GM21360 (cell line): ENCODE results near the gene S100PBP.

Source experiments
- ATAC-seq: cut with Tn5 transposase; IDR thresholded peaks from one replicate; pipeline ENCODE4 v1.9.1; 2021; ENCODE audit warnings: mild to moderate bottlenecking, moderate library complexity; ENCODE audit not compliant: unreplicated experiment

The S100PBP gene

DNA sequence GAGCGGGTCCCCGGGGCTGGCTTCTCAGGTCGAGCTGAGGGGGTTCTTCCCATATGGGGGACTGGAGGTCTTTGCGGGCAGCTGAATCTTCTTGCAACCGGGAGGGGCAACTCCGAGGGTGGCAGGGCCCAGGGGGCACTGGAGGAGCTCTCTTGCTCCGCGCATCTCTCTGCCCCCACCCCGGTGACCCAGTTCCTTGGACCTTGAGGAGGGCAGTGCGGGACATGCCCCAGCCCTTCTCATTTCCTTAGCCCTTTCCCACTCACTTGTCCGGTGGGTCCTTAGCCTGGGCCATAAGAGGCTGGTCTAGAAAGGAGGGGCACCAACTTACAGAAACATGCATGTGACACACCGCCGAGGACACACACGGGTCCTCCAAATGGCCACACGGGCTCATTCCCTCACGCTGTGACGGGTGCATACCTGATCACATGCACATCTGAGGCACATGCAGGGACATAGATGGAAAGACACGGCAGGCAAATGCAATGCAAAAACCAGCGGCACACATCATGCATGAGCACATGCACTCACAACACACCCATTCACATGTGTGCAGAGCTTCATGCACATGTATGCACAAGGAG, 69.5 kb downstream of the S100PBP start:
- ATAC-seq: no peak

DNA sequence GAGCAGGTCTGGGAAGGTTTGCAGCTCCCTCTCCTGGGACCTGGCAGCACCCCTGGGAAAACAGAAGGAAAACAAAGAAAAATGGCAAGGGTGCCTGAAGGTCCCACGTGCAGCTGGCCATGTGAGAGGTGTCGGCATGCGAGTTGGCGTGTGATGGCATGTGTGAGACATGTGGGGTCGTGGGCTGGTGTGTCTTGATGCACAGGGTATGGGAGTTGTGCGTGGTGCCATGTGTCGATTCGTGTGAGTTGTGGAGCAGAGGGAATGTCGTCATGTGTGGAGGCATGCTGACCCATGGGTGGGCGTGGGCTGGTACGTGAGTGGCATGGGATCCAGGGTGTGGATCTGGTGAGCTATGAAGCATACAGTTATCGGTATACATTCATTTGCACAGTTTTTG, 70.2 kb downstream of the S100PBP start:
- no peak for ATAC-seq

DNA sequence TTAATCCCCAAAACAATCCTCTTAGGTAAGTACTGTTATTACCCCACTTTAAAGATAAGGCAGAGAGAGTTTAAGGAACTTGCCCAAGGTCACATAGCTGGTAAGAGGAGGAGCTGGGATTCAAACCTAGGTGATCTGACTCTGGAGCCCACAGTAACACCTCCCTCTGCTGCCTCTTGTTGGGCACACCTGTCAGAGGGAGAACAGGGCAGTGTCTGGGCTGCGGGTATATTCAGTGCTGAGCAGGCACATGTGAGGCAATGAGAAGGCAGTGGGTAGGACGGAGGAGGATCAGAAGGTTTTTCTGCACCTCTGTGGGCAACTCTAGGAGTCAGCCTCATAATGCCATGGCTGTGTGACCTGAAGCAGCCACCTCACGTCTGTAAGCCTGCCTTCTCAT, 70.7 kb downstream of the S100PBP start:
- no peak for ATAC-seq

GRCh38 chr1:32888677-32889420, 71.4 kb downstream of the S100PBP start:
- ATAC-seq: no peak

GRCh38 chr1:32889731-32890278, 72.4 kb downstream of the S100PBP start:
- no peak for ATAC-seq

- no peak for ATAC-seq
Observed at GRCh38 chr1:32890516-32891240, 73.2 kb downstream of the S100PBP start.

DNA sequence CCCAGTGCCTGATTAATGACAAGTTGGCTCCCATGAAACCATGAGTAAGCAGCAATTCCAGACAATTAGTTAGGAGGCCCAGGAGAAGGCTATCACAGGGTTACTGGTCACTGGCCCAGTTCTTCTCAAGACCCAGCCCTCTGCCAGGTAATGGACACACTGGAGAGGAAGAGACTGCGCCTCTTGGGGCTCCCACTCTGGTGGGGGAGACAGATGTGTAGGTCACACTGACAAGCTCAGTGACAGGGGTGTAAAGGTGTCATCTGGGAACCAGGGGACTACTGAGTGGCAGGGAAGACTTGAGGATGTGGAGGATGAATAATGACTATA, 73.8 kb downstream of the S100PBP start:
- ATAC-seq: no peak

GRCh38 chr1:32891630-32892029, 74.2 kb downstream of the S100PBP start:
- no peak for ATAC-seq

DNA sequence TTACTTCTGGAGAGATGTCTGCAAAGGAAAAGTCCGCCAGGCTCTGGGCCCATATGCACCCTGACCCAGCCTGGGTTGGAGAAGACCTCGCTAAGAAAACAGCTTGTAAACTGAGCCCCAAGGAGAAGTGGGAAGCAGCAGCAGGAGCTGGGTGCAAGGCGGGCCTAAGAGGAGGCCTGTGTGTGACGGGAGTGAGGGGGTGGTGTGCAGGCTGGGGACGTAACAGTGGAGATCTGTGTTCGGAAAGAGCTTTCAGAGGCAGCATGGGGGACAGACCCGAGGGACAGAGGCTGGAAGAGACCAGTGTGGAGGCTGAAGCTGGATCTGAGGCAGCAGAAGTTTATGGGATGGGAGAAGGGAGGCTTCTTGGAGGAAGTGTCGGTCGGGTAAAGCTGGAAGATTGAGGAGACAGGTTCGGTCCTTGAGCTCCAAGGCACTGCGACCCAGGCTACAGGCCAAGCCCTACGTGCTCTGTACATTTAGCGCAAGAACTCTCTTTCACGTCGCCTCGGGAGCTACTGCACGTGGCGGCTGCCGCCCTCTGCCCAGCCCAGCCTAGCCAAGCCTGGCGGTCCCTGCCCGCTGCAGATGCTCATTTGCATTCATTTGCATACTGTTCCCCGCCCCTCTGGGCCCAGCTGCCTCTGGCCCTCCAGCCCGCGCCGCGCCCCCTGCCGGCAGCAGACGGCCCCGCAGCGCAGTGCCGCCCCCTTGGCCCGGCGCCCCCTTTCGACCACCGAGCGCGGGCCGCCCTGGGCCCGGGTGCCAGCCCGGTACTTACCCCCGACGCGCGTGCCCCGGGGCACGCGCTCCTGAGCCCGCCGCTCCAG, 75.1 kb downstream of the S100PBP start:
- ATAC-seq: no peak

DNA sequence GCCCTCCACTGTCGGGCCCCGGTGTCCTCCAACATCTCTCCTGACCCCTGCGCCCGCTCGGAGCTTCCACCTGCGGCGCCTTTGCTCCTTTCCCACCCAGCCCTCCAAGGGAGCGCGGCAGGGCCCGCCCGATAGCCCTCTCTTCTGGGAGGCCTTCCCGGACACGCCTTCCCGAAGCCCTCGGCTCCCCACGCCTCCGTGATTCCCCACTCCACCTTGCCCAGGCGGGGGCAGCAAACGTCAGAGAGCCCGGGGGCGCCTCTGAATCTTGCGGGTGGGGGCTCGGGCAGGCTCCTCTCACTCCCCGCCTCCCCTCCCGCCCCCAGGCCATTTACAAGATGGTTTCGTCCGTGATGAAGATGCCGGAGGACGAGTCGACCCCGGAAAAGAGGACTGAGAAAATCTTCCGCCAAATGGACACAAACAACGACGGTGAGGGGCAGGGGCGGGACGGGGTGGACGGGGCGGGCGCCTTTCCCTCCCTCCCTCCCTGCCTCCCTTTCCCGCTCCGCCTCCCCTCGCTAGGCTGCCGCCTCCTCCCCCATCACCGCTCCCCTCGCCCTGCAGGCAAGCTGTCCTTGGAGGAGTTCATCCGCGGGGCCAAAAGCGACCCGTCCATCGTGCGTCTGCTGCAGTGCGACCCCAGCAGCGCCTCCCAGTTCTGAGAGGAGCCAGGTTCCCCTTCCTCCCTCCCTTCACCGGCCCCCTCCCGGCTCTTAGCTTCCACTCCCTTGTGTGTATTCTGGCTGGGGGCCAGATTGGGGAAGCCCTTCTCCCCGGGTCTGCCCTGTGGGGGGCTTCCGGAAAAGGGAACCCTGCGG, 76.0 kb downstream of the S100PBP start:
- no peak for ATAC-seq

GRCh38 chr1:32894019-32894600, 76.7 kb downstream of the S100PBP start:
- no peak for ATAC-seq

GRCh38 chr1:32894681-32895080, 77.2 kb downstream of the S100PBP start:
- no peak for ATAC-seq

DNA sequence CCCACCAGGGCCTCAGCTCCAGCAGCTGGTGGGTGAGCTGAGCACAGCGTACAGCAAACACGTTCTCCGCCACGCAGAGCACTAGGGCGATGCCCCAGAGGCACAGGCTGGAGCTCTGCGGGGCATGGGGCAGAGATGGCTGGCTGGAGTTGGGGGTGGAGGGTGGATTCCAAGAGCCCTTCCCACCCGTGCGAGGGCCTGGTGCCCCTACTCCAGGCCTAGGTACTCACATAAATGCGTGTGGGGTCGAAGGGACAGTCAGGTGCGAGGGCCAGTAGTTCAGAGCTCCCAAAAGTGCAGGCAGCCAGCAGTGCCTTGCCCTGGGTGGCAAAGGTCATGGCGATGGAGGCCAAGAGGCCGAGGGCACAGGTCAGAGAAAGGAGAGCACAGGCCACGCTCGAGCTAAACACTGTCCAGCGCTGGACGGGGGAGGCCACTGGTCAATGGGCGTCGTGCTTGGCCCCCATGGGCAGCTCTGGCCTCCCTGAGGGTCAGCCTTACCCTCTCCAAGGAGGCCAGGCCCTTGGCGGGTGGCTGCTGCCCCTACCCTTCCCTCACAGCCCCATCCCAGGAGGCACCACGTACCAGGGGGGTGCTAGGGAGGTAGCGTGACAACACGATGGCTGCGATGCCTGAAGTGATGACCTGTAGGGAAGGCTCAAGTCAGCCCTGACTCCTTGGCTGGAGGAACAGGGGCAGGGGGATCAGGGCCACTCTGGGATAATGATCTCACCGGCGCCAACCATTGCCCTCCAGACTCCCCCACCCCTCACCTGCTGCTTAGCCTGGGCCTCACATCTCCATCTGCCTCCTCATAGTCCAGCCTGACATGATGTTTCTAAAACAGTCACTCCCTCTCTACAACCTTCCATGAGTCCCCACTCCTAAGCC, 78.1 kb downstream of the S100PBP start:
- no peak for ATAC-seq

DNA sequence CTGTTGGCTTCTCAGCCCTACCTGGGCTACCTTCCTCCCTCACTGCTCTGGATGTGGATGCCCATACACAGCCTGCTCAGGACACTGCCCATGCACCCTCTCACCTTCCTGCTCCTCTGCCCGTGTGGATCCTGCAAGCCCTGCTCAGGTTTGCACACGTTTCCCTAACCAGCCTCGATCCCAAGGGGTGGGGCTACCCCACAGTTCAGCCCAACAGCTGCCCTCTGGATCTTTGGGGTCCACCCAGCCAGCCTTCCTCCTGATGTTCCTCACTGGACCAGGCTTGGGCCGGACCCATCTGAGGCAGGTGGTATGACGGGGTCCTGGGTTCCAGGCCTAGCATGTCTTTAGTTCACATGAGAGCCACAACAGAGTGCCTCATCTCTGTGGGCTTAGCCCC, 79.0 kb downstream of the S100PBP start:
- ATAC-seq: no peak

- no peak for ATAC-seq
Observed at GRCh38 chr1:32897082-32898049, 79.9 kb downstream of the S100PBP start.

DNA sequence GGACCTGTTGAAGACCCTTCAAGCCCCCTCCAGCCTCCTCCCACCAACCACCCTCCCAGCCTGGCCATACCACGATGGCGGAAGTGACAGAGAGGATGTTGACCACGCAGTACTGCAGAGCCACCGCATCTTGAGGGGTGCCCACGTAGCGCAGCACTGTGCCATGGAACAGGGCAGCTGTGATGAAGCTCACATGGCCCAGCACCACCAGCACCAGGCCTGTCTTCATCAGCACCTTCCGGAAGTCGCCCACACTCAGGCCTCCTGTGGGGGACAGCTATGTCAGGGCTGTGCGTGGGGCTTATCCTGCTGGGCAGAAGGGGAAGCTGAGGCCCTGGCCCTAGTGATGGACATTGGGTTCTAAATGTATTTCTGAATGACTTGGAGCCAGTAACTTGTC, 80.6 kb downstream of the S100PBP start:
- ATAC-seq: no peak

DNA sequence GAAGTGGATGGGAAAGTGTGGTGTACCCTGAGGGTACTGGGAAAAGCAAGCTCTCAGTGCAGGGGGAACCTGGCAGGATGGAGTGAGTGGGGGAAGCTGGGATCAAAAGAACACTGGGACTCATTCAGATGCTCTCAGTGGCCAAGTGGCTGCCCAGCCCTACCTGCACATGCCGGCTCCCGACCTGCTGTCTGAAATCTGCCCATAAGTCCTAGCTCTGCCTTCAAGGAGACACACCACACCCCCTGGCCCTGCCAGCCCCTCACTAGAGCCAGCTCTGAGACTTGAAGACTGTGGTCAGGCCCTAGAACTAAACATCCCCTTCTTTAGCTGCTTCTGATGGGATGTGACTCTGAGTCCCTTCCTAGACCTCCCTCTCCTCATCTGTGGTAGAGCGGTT, 81.5 kb downstream of the S100PBP start:
- ATAC-seq: no peak
